GM23248 (cell line): Measurements from ENCODE around the gene JADE2.

Source experiments
- EZH2 ChIP-seq: fragments of 200-600 bp; sonication (generic); IDR thresholded peaks from 2 replicates; pipeline ENCODE4 v1.6.1; 2018; ENCODE audit warnings: antibody characterized with exemption, mild to moderate bottlenecking; ENCODE audit not compliant: insufficient read depth, poor library complexity, severe bottlenecking
- EZH2phosphoT487 ChIP-seq: fragments of 200-600 bp; sonication (generic); IDR thresholded peaks from 2 replicates; pipeline ENCODE4 v1.6.1; 2018; ENCODE audit warnings: antibody characterized with exemption, moderate library complexity, mild to moderate bottlenecking, low read depth; ENCODE audit not compliant: insufficient read depth

- no peak for TF ChIP-seq EZH2
- no peak for TF ChIP-seq EZH2phosphoT487
Observed at GRCh38 chr5:134527961-134528424, 2.5 kb downstream of the JADE2 start.
